GM23338 (cell line): Measurements from ENCODE around the gene PGLYRP2. TPM values are rescaled to one million over a fixed set of nuclear protein-coding genes. Genes with fewer than 3 reads are reported as not detected.

Source experiments
- ATAC-seq: fragments of 200-7000 bp; cut with Tn5 transposase; 3 replicates; pipeline ENCODE4 v1.9.1; 2020
- DNase-seq: peaks from one replicate; pipeline ENCODE4 v3.0.0-alpha.2; 2015; ENCODE audit warnings: low spot score
- H2AFZ ChIP-seq: fragments of 200-600 bp; sonication (generic); 2 replicates; pipeline ENCODE4 v1.8.0; 2016; ENCODE audit warnings: antibody characterized with exemption, mild to moderate bottlenecking, moderate library complexity
- H3F3A ChIP-seq: fragments of 200-600 bp; sonication (generic); replicated peaks from 2 replicates; pipeline ENCODE4 v1.8.0; 2017; ENCODE audit warnings: antibody characterized with exemption, mixed run types, low read depth
- H3K27ac ChIP-seq: fragments of 200-600 bp; sonication (generic); 2 replicates; pipeline ENCODE4 v1.6.1; 2016; ENCODE audit warnings: low read depth
- H3K27me3 ChIP-seq: fragments of 200-600 bp; sonication (generic); 2 replicates; pipeline ENCODE4 v1.8.0; 2016; ENCODE audit warnings: mild to moderate bottlenecking, mixed run types, moderate library complexity; ENCODE audit not compliant: insufficient read depth
- H3K36me3 ChIP-seq: fragments of 200-600 bp; sonication (generic); 2 replicates; pipeline ENCODE4 v1.8.0; 2016; ENCODE audit warnings: mild to moderate bottlenecking; ENCODE audit not compliant: insufficient read depth
- H3K4me1 ChIP-seq: fragments of 200-600 bp; sonication (generic); 2 replicates; pipeline ENCODE4 v1.8.0; 2016; ENCODE audit warnings: mild to moderate bottlenecking, moderate library complexity; ENCODE audit not compliant: insufficient read depth
- H3K4me2 ChIP-seq: fragments of 200-600 bp; sonication (generic); 2 replicates; pipeline ENCODE4 v1.7.1; 2017; ENCODE audit warnings: mixed run types
- H3K4me3 ChIP-seq: fragments of 200-600 bp; sonication (generic); 2 replicates; pipeline ENCODE4 v1.6.1; 2016; ENCODE audit warnings: mixed run types
- H3K79me2 ChIP-seq: fragments of 200-600 bp; sonication (generic); replicated peaks from 2 replicates; pipeline ENCODE4 v1.8.0; 2017; ENCODE audit warnings: mild to moderate bottlenecking; ENCODE audit not compliant: insufficient read depth
- H3K9me2 ChIP-seq: fragments of 200-600 bp; sonication (generic); 2 replicates; pipeline ENCODE4 v1.8.0; 2017; ENCODE audit not compliant: insufficient read depth
- H4K20me1 ChIP-seq: fragments of 200-600 bp; sonication (generic); replicated peaks from 2 replicates; pipeline ENCODE4 v1.8.0; 2017; ENCODE audit warnings: mild to moderate bottlenecking; ENCODE audit not compliant: insufficient read depth
- H3K27ac Mint-ChIP-seq: 2 replicates; pipeline ENCODE4 v1.8.0; 2020; ENCODE audit warnings: inconsistent platforms, mild to moderate bottlenecking, moderate library complexity, mixed read lengths
- H3K27me3 Mint-ChIP-seq: 3 replicates; pipeline ENCODE4 v1.8.0; 2022; ENCODE audit warnings: low read depth, mild to moderate bottlenecking, moderate library complexity, mixed read lengths, inconsistent platforms; ENCODE audit not compliant: insufficient read depth, poor library complexity
- H3K36me3 Mint-ChIP-seq: 3 replicates; pipeline ENCODE4 v1.8.0; 2021; ENCODE audit warnings: low read depth, mild to moderate bottlenecking, inconsistent platforms, moderate library complexity, mixed read lengths
- H3K4me1 Mint-ChIP-seq: 3 replicates; pipeline ENCODE4 v1.8.0; 2020; ENCODE audit warnings: mild to moderate bottlenecking, inconsistent platforms, mixed read lengths
- H3K4me3 Mint-ChIP-seq: 3 replicates; pipeline ENCODE4 v1.8.0; 2021; ENCODE audit warnings: moderate library complexity, mild to moderate bottlenecking, inconsistent platforms, mixed read lengths
- H3K9me3 Mint-ChIP-seq: 3 replicates; pipeline ENCODE4 v1.8.0; 2020; ENCODE audit warnings: moderate library complexity, mild to moderate bottlenecking, inconsistent platforms, mixed read lengths
- CREB1 ChIP-seq: fragments of 250-450 bp; sonication (Bioruptor Pico); IDR thresholded peaks from 2 replicates; pipeline ENCODE4 v1.5.0; 2020; ENCODE audit warnings: low read depth, mild to moderate bottlenecking, moderate library complexity
- EZH2 ChIP-seq: fragments of 200-600 bp; sonication (generic); IDR thresholded peaks from one replicate; pipeline ENCODE4 v1.8.0; 2017; ENCODE audit warnings: antibody characterized with exemption, mild to moderate bottlenecking, low read depth; ENCODE audit not compliant: unreplicated experiment
- NANOG ChIP-seq: IDR thresholded peaks from 2 replicates; pipeline ENCODE4 v1.6.1; 2016; ENCODE audit warnings: antibody characterized with exemption, borderline replicate concordance
- POLR2AphosphoS5 ChIP-seq: IDR thresholded peaks from 2 replicates; pipeline ENCODE4 v1.6.1; 2016; ENCODE audit warnings: antibody characterized with exemption, low read depth
- STAT1 ChIP-seq: IDR thresholded peaks from one replicate; pipeline ENCODE4 v1.6.1; 2016; ENCODE audit warnings: antibody characterized with exemption; ENCODE audit not compliant: unreplicated experiment
- ZNF114 ChIP-seq: fragments of 250-450 bp; sonication (Bioruptor Pico); IDR thresholded peaks from 2 replicates; pipeline ENCODE4 v1.5.0; 2020; ENCODE audit warnings: mild to moderate bottlenecking, moderate library complexity
- ZNF331 ChIP-seq: fragments of 250-450 bp; sonication (Bioruptor Pico); IDR thresholded peaks from 2 replicates; pipeline ENCODE4 v1.5.0; 2020; ENCODE audit warnings: low read depth, mild to moderate bottlenecking, moderate library complexity
- polyA plus RNA-seq: library from polyadenylated mRNA; unstranded; fragments of >200 nt; fragmentation: Nextera tagmentation; extraction: Ambion mirVana; gene quantifications from 2 replicates; pipeline ENCODE4 v1.2.1, GENCODE V29; 2016
- total RNA-seq: library from RNA; depleted of rRNA; stranded (reverse); fragments of >200 nt; shearing (Covaris generic); gene quantifications from 2 replicates; pipeline ENCODE4 v1.2.3, GENCODE V29; 2014

Gene PGLYRP2
- total and polyA plus RNA-seq, 2 experiments from 2014 or later = not detected

DNA sequence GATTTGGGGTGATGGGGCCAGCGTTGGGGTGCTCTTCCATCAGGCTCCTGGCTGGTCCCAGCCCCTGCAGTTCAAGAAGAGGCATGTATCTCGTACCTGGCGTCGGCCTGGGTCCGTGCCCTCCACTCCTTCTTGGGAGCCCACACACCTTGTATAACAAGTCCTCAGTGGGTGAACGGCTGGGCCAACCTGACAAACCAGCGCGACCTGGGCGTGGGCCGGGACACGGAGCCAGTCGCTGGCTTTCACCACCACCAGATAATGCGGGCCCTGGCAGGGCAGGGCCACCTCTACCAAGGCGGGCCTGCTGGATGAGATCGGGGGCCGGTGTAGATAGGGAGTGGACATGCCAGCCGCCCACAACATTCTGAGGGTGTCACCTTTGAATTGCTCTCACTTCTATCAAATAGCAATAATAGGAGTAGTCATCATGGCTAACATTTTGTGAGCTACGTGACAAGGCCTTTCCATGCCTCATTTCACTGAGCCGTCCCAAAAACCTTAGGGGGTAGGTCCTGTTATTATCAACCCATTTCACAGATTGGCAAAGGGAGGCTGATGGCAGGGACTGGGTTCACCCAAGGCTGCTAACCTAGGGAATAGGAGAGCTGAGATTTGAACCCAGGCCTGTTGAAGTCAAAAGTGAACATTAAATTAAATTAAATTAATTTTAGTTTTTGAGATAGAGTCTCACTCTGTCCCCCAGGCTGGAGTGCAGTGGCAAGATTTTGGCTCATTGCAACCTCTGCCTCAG is 32.5 kb upstream of the PGLYRP2 start (continued):
- TF ChIP-seq NANOG = no peak
- TF ChIP-seq STAT1 = no peak

DNA sequence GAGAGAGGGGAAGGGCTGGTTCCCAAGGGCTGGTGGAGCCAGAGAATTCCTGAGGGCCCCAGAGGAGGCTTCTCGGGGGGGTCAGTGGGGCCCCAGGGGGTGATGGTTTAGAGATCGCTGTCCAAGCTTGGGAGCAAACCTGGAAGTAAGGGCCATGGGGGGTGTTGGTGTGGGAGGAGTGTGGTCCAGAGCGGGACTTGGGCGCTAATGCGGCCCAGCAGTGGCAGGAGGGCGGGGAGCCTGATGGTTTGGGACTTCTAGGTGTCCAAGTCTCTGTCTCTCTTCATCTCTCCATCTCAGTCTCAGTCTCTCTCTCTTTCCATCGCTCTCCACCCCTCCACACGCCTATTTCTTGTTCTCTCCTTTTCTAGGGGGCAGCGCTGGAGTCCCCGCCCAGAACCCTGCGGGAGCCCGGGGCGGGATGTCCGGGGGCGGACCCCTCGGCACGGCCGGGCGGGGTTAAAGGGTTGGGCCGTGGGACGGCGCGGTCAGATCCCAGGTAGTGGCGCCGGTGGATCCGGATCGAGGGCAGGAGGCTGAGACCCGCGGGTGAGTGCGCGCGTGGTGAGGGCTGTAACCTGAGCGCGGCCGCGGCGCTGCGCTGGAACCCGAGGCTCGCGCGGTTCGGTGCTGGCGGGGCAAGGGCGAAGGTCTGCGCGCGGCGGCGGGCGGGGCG is 28.9 kb upstream of the PGLYRP2 start, which contains the start of gene CYP4F22:
CYP4F22 (plus strand) TSS at position 491 of the 676 bp plus-strand sequence. CDS start 16,812 bp downstream, outside the sequence.
- ATAC-seq (peak; percentile 75), DNase-seq (peak; percentile 27)
- peak within 1 kb of the TSS; percentile 49 for H3K4me3 ChIP-seq
- TF ChIP-seq ZNF331 (no peak), NANOG (no peak)
- Mint-ChIP-seq H3K36me3 (peaks cover 36% of the 10 kb centered on the region), H3K27ac (no peak within 1 kb of the TSS), H3K27me3 (peaks cover 6% of the 10 kb centered on the region), H3K4me1 (no peaks in the 10 kb centered on the region), H3K4me3 (no peak within 1 kb of the TSS; the same call in 2 of the 3 replicates), H3K9me3 (peaks cover 84% of the 10 kb centered on the region)
- H3K79me2 ChIP-seq = no peaks in the 10 kb centered on the region
- H3F3A ChIP-seq = no peaks in the 10 kb centered on the region
- no peaks in the 10 kb centered on the region for H4K20me1 ChIP-seq
- no peak within 1 kb of the TSS for H3K27ac ChIP-seq
- H3K36me3 ChIP-seq = no peaks in the 10 kb centered on the region
- no peaks in the 10 kb centered on the region for H3K9me2 ChIP-seq
- H2AFZ ChIP-seq = peak within 1 kb of the TSS; percentile 69; the same call in 1 of the 2 replicates
- H3K4me1 ChIP-seq = no peaks in the 10 kb centered on the region
- peak within 1 kb of the TSS; percentile 68 for H3K4me2 ChIP-seq
- peaks cover 10% of the 10 kb centered on the region; the same call in 1 of the 2 replicates for H3K27me3 ChIP-seq

DNA sequence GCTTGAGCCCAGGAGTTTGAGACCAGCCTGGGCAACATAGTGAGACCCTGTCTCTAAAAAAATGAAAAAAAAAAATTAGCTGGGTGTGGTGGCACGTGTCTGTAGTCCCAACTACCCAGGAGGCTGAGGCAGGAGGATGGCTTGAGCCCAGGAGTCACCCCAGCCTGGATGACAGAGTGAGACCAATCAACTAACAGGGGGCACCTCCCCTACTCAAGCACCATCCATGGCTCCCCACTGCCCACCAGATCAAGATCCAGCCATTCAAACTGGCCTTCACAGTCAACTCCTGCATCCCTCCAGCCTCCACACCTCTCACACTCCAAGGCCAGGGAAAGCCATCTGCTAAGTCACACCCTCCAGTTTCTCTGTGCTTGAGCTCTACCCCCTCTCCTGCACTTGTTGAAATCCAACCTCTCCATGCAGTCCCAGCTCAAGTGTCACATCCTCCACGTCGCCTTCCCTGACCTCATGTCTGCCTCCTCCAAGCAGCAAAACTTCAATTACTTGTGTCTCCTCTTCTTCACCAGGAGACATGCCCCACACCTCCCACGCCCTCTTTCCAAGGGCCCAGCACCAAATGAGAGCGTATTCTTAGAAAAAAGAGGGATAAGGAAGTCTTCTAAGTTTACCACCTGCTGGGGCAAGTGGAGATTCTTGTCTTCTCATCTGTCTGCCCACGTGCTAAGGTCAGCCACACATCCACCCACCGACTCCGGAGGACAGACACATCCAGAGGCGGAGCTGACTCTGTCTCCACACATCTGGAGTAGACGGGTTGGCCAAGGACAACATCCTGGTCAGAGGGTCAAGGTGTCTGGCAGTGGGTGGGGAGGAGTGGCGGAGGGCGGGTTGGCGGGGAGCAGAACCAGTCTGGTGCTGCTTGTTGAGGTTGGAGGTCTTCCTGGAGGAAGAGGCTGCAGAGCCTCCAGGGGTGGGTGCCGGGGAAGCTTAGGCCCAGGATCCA is 28.1 kb upstream of the PGLYRP2 start:
- Histone ChIP-seq H3K4me3 (peak overlapping the region; percentile 49; the same call in 1 of the 2 replicates), H3K27ac (no peak overlapping the region), H3F3A (no peaks in the 10 kb centered on the region), H3K4me1 (no peaks in the 10 kb centered on the region), H3K4me2 (no peak overlapping the region), H3K36me3 (no peaks in the 10 kb centered on the region), H3K79me2 (no peaks in the 10 kb centered on the region), H4K20me1 (no peaks in the 10 kb centered on the region), H3K27me3 (peaks cover 10% of the 10 kb centered on the region; the same call in 1 of the 2 replicates), H2AFZ (no peak overlapping the region), H3K9me2 (no peaks in the 10 kb centered on the region)
- H3K36me3 Mint-ChIP-seq = peaks cover 33% of the 10 kb centered on the region
- no peak for DNase-seq
- no peak for ATAC-seq
- H3K27me3 Mint-ChIP-seq = peaks cover 6% of the 10 kb centered on the region
- H3K9me3 Mint-ChIP-seq = peaks cover 83% of the 10 kb centered on the region
- H3K4me3 Mint-ChIP-seq = no peak overlapping the region; the same call in 2 of the 3 replicates
- H3K27ac Mint-ChIP-seq = no peak overlapping the region
- H3K4me1 Mint-ChIP-seq = no peaks in the 10 kb centered on the region
- TF ChIP-seq CREB1 (CRISPR knock-in tag) = no peak
- TF ChIP-seq POLR2AphosphoS5 = no peak
- no peak for TF ChIP-seq ZNF114 (CRISPR knock-in tag)
- TF ChIP-seq EZH2 = no peak
